H1 (cell line): Measurements from ENCODE around the gene TNS4. TPM values are rescaled to one million over a fixed set of nuclear protein-coding genes. Genes with fewer than 3 reads are reported as not detected.

ENCODE experiments used
- BACH1 ChIP-seq: IDR thresholded peaks from 2 replicates; pipeline ENCODE4 v1.6.1; 2012; ENCODE audit warnings: low read length, improper control_type of control experiment
- CHD1 ChIP-seq: IDR thresholded peaks from 2 replicates; pipeline ENCODE4 v1.6.1; 2012; ENCODE audit warnings: low read depth, low read length, improper control_type of control experiment
- CTCF ChIP-seq, 3 experiments: IDR thresholded peaks; 1 replicate in 2 of 3; 2 replicates in 1 of 3; pipeline versions ENCODE4 v1.5.1 to v1.6.1; 2011; ENCODE audit warnings: low read length in 3 of 3, mild to moderate bottlenecking in 3 of 3, inconsistent platforms in 2 of 3, low read depth in 1 of 3, moderate library complexity in 1 of 3; ENCODE audit not compliant: insufficient read depth in 1 of 3; ENCODE audit errors: control extremely low read depth in 1 of 3
- EZH2 ChIP-seq: fragments of 200-600 bp; sonication (generic); IDR thresholded peaks from 2 replicates; pipeline ENCODE4 v1.7.1; 2012; ENCODE audit warnings: low read depth, mild to moderate bottlenecking, moderate library complexity, low read length, inconsistent platforms; ENCODE audit not compliant: severe bottlenecking
- GABPA ChIP-seq: IDR thresholded peaks from 2 replicates; pipeline ENCODE4 v1.6.1; 2011; ENCODE audit warnings: mild to moderate bottlenecking, low read length, moderate library complexity, borderline replicate concordance; ENCODE audit not compliant: insufficient read depth
- KDM5A ChIP-seq: fragments of 200-600 bp; IDR thresholded peaks from 2 replicates; pipeline ENCODE4 v1.7.1; 2012; ENCODE audit warnings: mild to moderate bottlenecking, low read length, inconsistent platforms, mixed read lengths
- MAFK ChIP-seq: IDR thresholded peaks from 2 replicates; pipeline ENCODE4 v1.6.1; 2012; ENCODE audit warnings: low read depth, mild to moderate bottlenecking, improper control_type of control experiment, low read length
- POU5F1 ChIP-seq: IDR thresholded peaks from 2 replicates; pipeline ENCODE4 v1.6.1; 2011; ENCODE audit warnings: low read depth, mild to moderate bottlenecking, low read length, moderate library complexity
- polyA plus RNA-seq, 7 experiments: library from polyadenylated mRNA; depleted of rRNA in 3 of 7; stranded (reverse) in 5 of 7; unstranded in 2 of 7; fragments of >200 nt in 5 of 7; fragments of 200-250 nt in 2 of 7; gene quantifications; 1 replicate in 5 of 7; 2 replicates in 1 of 7; 4 replicates in 1 of 7; pipeline versions ENCODE4 v1.2.1 to v1.2.3, GENCODE V29; 2011 to 2013; ENCODE audit warnings: missing spikeins in 2 of 7, mixed read lengths in 2 of 7
- total RNA-seq: library from RNA; stranded (reverse); fragmentation: NEBNext Ultra II Directional; extraction: Animal tissue kit (Norgen Biotek cat#: 25700); gene quantifications from 2 replicates; pipeline ENCODE4 v1.2.1, GENCODE V29; 2021

Gene TNS4
- total and polyA plus RNA-seq, 2 of the 8 experiments (the other 6 are each of a cell fraction or from before 2014, with no cell fraction given): 0.20 to 0.21 TPM

- TF ChIP-seq CTCF (IDR thresholded peaks at IDR 0.05; ENCODE audit: control extremely low read depth in 1 of 3, insufficient read depth in 1 of 3, low read depth in 1 of 3, low read length in 3 of 3) (no peak), CHD1 (no peak), POU5F1 (no peak), MAFK (no peak), EZH2 (no peak), BACH1 (no peak), GABPA (no peak), KDM5A (no peak)
Observed at GRCh38 chr17:40514013-40514875, 12.8 kb upstream of the TNS4 start (continued).
